Activated T-helper 1 cell treated with anti-CD3 and anti-CD28 coated beads, Interleukin-12 subunit alpha, Interleukin-12 subunit beta, Interleukin-2, Interleukin-4 antibody, amounts not matched to agents 30 ng/mL and 10 ng/mL and 1 ng/mL, durations not matched to agents 14 hours and 24 hours and 36 hours (primary cell): ENCODE measurements around the gene ARHGAP10. TPM values are rescaled to one million over a fixed set of nuclear protein-coding genes. Genes with fewer than 3 reads are reported as not detected.
"Not testable (repeated sequence)": the region's sequence is repeated elsewhere in the genome, so short reads cannot be mapped to it uniquely, and the experiment has no call there.

ENCODE experiments used
- DNase-seq: peaks from one replicate; pipeline ENCODE4 v3.0.0; 2021; ENCODE audit warnings: low spot score
- H3K27ac Mint-ChIP-seq: one replicate; pipeline ENCODE4 v1.8.0; 2021; ENCODE audit warnings: mild to moderate bottlenecking, mixed read lengths
- H3K27me3 Mint-ChIP-seq: one replicate; pipeline ENCODE4 v1.8.0; 2022; ENCODE audit warnings: mild to moderate bottlenecking, moderate library complexity, mixed read lengths; ENCODE audit not compliant: insufficient read depth
- H3K36me3 Mint-ChIP-seq: one replicate; pipeline ENCODE4 v1.8.0; 2021; ENCODE audit warnings: low read depth, mixed read lengths
- H3K4me1 Mint-ChIP-seq: one replicate; pipeline ENCODE4 v1.8.0; 2021; ENCODE audit warnings: low read depth, mixed read lengths
- H3K4me3 Mint-ChIP-seq: one replicate; pipeline ENCODE4 v1.8.0; 2021; ENCODE audit warnings: mild to moderate bottlenecking, moderate library complexity, mixed read lengths
- H3K9me3 Mint-ChIP-seq: one replicate; pipeline ENCODE4 v1.8.0; 2021; ENCODE audit warnings: mixed read lengths
- intact Hi-C: fragments of 100-400 bp; cut with micrococcal nuclease; formaldehyde crosslinking; loops from one replicate; pipeline ENCODE4 v1.15.1; 2024
- total RNA-seq: library from RNA; stranded (reverse); gene quantifications from 2 replicates; pipeline ENCODE4 v1.2.3, GENCODE V29; 2022

The ARHGAP10 gene
- total RNA-seq, 1 donor from 2014 or later, result 7.4 TPM

DNA sequence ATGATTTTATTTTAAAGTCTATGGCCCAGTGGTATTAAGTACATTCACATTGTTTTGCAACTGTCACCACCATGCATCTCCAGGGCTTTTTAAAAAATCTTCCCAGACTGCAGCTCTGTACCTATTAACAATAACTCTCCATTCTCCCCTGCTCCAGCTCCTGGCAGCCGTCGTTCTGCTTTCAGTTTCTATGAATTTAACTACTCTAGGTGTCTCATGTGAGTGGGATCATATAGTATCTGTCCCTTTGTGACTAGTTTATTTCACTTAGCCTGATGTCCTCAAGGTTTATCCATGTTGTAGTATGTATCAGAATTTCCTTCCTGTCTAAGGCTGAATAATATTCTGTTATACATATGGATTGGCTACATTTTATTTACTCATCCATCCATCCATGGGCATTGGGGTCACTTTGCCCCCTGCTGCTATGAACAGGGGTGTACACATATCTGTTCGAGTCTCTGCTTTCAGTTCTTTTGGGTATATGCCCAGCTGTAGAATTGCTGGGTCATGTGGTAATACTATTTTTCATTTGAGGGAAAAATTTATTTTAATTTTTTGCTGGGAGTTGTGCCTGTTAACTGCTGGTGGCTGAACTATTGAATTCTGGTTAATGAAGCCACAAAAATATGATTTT lies 131.3 kb downstream of the ARHGAP10 start:
- no peaks in the 10 kb centered on the region for H3K9me3 Mint-ChIP-seq
- no peak overlapping the region for H3K4me3 Mint-ChIP-seq
- intact Hi-C loops, result no loop called here
- no peaks in the 10 kb centered on the region for H3K27me3 Mint-ChIP-seq
- H3K4me1 Mint-ChIP-seq, result peaks cover 8% of the 10 kb centered on the region
- DNase-seq, result no peak
- peaks cover 3% of the 10 kb centered on the region for H3K36me3 Mint-ChIP-seq
- no peak overlapping the region for H3K27ac Mint-ChIP-seq

DNA sequence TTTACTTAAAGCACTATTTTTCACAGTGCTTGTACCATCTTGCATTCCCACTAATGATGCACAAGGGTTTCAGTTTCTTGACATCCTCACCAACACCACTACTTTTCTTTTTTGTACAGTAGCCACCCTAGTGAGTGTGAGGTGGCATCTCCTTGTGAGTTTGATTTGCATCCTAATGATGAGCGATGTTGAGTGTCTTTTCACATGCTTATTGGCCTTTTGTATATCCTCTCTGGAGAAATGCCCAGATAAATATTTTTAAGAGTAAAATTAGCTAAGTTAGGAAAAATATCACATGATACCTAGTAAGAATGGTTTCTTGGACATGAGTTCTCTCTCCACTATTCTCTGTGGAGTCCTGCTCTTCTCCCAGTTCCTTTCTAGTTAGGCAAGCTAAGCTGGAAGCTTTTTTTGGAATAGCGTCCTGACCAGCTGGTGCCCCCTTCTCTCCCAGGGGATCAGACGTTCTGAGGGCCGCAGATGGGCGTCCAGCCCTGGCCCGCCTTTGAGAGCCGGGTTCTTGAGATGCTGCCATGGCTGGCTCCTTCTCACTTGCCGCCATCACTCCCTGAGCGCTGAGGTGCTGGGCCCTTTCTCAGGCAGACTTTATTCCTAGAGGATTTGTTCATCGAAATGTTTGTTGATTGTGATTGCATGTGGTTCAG lies 132.1 kb downstream of the ARHGAP10 start:
- H3K36me3 Mint-ChIP-seq, result peaks cover 3% of the 10 kb centered on the region
- H3K4me1 Mint-ChIP-seq, result peaks cover 8% of the 10 kb centered on the region
- no peak overlapping the region for H3K4me3 Mint-ChIP-seq
- no peak for DNase-seq
- intact Hi-C loops, result no loop called here
- H3K27ac Mint-ChIP-seq, result no peak overlapping the region
- H3K9me3 Mint-ChIP-seq, result no peaks in the 10 kb centered on the region
- no peaks in the 10 kb centered on the region for H3K27me3 Mint-ChIP-seq

DNA sequence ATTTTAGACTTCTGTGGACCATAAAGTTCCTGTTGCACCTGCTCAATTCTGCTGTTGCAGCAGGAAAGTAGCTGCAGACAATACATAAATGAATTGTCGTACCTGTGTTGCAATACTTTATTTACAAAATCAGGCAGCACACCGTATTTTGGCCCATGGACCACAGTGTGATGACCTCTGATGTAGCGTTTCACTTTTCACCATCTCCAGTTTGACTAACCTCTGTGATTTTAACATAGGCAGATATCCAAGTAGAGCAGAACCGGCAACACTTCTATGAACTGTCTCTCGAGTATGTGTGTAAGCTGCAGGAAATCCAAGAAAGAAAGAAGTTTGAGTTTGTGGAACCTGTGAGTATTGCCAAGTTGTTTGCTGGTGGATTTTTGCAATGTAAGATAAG lies 132.7 kb downstream of the ARHGAP10 start:
- Mint-ChIP-seq H3K9me3 (no peaks in the 10 kb centered on the region), H3K27ac (no peak overlapping the region), H3K4me3 (no peak overlapping the region), H3K4me1 (peaks cover 8% of the 10 kb centered on the region), H3K36me3 (peaks cover 3% of the 10 kb centered on the region), H3K27me3 (no peaks in the 10 kb centered on the region)
- no peak for DNase-seq
- intact Hi-C loops, result loop anchor here (5.0 kb wide), 1 partner anchor 72 kb away; no protein-coding TSS in a partner anchor

DNA sequence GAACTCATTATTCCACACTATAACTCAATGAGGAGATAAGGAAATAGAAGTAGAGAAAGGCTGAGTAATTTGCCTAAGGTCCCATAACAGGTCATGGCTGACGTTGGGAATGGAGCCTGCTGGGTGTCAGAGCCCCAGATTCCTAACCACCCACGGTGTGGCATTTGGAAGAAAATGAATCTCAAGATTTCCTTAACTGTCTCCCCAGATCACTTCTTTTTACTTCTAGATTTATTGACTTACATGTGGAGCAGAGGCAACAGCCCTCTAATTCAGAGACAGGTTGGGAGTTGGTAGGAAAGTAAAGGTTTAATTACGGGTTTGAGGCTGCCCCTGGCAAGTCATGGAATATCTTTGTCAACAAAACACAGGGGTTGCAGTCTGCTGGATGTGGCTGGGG lies 134.0 kb downstream of the ARHGAP10 start:
- intact Hi-C loops, result loop anchor here (1.0 to 5.0 kb wide), 7 partner anchors 74 to 705 kb away; partner anchors contain the start of gene TMEM184C
- no peaks in the 10 kb centered on the region for H3K27me3 Mint-ChIP-seq
- H3K4me1 Mint-ChIP-seq, result peaks cover 8% of the 10 kb centered on the region
- no peaks in the 10 kb centered on the region for H3K9me3 Mint-ChIP-seq
- H3K27ac Mint-ChIP-seq, result no peak overlapping the region
- peaks cover 3% of the 10 kb centered on the region for H3K36me3 Mint-ChIP-seq
- DNase-seq, result no peak
- H3K4me3 Mint-ChIP-seq, result no peak overlapping the region

DNA sequence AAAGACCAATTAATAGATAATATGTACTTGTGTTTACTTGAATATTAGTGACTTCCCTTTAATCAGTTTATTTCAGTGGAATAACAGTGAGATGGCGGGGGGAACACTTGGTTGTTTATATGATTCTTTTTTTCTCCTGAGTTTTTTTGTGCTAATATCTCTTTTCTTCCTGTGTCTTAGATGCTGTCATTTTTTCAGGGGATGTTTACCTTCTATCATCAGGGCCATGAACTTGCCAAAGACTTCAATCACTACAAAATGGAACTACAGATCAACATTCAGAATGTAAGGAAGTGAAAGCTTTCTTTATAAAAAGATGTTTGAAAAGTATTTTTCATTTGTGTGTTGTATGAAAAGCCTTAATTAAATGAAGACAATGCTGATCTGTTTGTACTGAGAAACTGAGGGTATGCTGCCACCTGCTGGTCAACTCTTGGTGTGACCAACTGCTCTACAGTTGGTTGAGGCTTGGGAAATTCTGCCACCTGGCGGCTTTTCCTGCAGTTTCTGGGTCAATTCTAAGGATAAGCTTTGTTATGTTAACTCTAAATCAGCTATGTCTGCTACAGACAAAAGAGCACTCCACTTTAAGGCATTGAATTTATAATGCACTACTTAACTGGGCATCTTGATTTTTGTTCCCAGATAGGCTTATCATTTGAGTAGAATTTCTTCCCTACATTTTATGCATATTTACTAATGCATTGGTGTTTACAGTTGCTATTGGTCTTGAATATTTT lies 134.8 kb downstream of the ARHGAP10 start:
- peak; percentile 79 for DNase-seq

DNA sequence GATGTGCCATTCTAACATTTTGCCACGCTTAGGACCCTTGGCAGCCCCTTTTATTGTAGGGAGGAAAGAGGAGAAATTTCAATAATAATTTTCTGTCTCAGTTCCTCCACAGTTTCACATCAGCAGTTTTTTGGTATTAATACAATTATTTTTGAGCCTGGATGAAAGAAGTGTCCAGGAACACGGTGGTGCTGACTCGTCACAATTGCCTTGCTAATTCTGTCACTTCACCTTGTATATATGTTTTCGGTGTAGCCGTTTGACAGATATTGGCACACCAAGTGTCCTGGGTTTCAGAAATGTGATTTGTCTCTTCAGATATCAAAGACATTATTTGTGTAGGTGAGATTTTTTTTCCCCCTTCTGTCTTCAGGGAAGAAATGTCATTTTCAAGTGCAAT lies 142.2 kb downstream of the ARHGAP10 start:
- intact Hi-C loops, result no loop called here
- Mint-ChIP-seq H3K4me1 (no peaks in the 10 kb centered on the region), H3K9me3 (no peaks in the 10 kb centered on the region), H3K4me3 (no peak overlapping the region), H3K27ac (no peak overlapping the region), H3K36me3 (peaks cover 2% of the 10 kb centered on the region), H3K27me3 (no peaks in the 10 kb centered on the region)
- DNase-seq, result no peak

More for the DNA sequence above, 134.8 kb downstream of the ARHGAP10 start:
- intact Hi-C loops, result loop anchor here (1.0 to 5.0 kb wide), 8 partner anchors 74 to 706 kb away; partner anchors contain the start of genes PRMT9 and TMEM184C
- H3K9me3 Mint-ChIP-seq, result no peaks in the 10 kb centered on the region
- no peak overlapping the region for H3K27ac Mint-ChIP-seq
- no peak overlapping the region for H3K4me3 Mint-ChIP-seq
- H3K27me3 Mint-ChIP-seq, result no peaks in the 10 kb centered on the region
- peaks cover 3% of the 10 kb centered on the region for H3K36me3 Mint-ChIP-seq
- peaks cover 8% of the 10 kb centered on the region for H3K4me1 Mint-ChIP-seq

DNA sequence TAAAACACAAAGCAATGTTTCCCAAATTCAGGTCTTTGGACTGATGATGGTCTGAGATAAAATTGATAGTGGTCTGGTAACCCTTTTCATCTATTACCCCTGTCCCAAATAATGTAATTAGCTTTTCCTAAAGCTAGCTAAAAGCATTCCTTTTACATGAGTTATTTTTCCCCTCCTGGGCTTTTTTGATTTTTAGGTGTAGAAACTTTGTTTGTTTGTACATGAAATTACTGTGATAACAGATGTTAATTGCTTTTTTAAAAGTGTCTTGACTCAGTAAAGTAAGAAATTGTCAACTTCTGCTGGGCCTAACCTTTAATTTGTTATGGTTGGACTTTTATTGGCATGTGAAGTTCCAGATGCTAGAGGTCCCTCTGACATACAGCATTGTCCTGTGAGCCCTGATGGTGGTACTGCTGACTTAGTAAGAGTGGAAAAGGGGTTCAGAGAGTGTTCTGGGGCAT lies 145.5 kb downstream of the ARHGAP10 start:
- H3K27me3 Mint-ChIP-seq, result peaks cover 1% of the 10 kb centered on the region
- H3K4me1 Mint-ChIP-seq, result no peaks in the 10 kb centered on the region
- DNase-seq, result no peak
- H3K4me3 Mint-ChIP-seq, result no peak overlapping the region
- intact Hi-C loops, result no loop called here
- H3K36me3 Mint-ChIP-seq, result peaks cover 4% of the 10 kb centered on the region
- no peak overlapping the region for H3K27ac Mint-ChIP-seq
- no peaks in the 10 kb centered on the region for H3K9me3 Mint-ChIP-seq

DNA sequence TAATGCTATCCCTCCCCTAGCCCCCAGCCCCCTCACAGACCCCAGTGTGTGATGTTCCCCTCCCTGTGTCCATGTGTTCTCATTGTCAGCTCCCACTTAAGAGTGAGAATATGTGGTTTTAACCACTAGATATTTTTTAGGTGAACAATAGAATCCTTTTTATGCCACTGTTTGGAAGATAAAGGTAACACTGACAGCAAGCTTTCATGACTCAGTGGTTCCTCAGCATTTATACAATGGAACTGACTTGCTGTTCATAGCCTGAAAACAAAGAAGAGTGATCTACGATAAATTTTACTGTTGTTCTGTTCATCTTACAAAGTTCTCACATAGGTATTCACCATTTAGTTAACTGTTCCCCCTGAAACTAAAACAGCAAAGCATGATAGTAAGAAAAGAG lies 147.8 kb downstream of the ARHGAP10 start:
- peaks cover 7% of the 10 kb centered on the region for H3K36me3 Mint-ChIP-seq
- no peaks in the 10 kb centered on the region for H3K4me1 Mint-ChIP-seq
- DNase-seq, result no peak
- H3K4me3 Mint-ChIP-seq, result no peak overlapping the region
- intact Hi-C loops, result no loop called here
- H3K27ac Mint-ChIP-seq, result no peak overlapping the region
- H3K27me3 Mint-ChIP-seq, result peaks cover 1% of the 10 kb centered on the region
- H3K9me3 Mint-ChIP-seq, result peaks cover 2% of the 10 kb centered on the region

DNA sequence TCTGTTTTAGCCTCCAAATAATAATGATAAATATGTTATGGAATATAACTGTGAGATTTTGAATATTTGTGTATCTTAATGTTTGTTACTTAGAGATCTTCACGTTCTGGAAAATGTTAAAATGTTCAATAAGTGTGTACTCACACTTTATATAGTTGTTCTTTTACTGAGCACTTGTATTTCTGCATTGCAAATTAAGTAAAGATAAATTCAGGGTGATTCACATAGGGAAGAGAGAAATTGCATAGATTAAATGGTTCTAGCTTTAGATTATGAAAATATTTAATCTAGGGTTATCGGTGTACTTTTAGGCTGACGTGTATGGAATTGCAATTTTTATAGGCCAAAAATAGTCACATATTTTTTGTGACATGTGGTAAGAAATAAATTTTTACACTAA lies 148.6 kb downstream of the ARHGAP10 start:
- Mint-ChIP-seq H3K4me1 (no peaks in the 10 kb centered on the region), H3K9me3 (peaks cover 7% of the 10 kb centered on the region), H3K27ac (no peak overlapping the region), H3K4me3 (no peak overlapping the region), H3K27me3 (peaks cover 1% of the 10 kb centered on the region), H3K36me3 (peaks cover 12% of the 10 kb centered on the region)
- intact Hi-C loops, result no loop called here
- no peak for DNase-seq

DNA sequence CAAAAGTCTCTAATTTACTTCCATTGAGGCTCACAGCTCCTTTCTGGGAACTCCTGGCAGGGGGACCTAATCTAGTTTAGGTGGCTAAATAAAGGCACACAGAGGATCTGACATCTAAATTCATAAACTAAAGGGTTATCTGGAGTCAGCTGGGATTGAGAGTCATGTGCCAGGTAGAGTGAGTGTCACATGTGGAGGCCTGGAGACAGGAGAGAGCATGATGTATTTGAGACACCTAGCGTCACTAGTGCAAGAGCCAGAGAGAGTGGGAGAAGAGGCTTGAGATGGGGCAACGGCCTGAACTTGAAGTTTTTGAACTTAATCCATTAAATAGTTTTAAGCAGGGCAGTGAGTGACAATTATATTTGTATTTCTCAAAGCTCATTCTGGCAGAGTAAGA lies 152.6 kb downstream of the ARHGAP10 start:
- DNase-seq, result no peak
- H3K4me1 Mint-ChIP-seq, result no peaks in the 10 kb centered on the region
- peaks cover 5% of the 10 kb centered on the region for H3K27me3 Mint-ChIP-seq
- peaks cover 7% of the 10 kb centered on the region for H3K9me3 Mint-ChIP-seq
- peaks cover 12% of the 10 kb centered on the region for H3K36me3 Mint-ChIP-seq
- intact Hi-C loops, result no loop called here
- no peak overlapping the region for H3K4me3 Mint-ChIP-seq
- H3K27ac Mint-ChIP-seq, result no peak overlapping the region

DNA sequence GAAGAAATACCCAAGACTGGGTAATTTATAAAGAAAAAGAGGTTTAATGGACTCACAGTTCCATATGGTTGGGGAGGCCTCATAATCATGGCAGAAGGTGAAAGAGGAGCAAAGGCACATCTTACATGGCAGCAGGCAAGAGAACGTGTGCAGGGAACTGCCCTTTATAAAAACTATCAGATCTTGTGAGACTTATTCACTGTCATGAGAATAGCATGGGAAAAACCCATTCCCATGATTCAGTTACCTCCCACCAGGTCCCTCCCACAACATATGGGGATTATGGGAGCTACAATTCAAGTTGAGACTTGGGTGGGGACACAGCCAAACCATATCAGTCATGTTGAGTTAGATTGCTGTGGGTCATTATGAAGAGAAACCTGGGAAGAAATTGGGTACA lies 153.3 kb downstream of the ARHGAP10 start:
- DNase-seq, H3K27ac Mint-ChIP-seq, H3K27me3 Mint-ChIP-seq, intact Hi-C loops, H3K9me3 Mint-ChIP-seq, H3K4me1 Mint-ChIP-seq, H3K4me3 Mint-ChIP-seq: not testable (repeated sequence)
- peaks cover 14% of the 10 kb centered on the region for H3K36me3 Mint-ChIP-seq

DNA sequence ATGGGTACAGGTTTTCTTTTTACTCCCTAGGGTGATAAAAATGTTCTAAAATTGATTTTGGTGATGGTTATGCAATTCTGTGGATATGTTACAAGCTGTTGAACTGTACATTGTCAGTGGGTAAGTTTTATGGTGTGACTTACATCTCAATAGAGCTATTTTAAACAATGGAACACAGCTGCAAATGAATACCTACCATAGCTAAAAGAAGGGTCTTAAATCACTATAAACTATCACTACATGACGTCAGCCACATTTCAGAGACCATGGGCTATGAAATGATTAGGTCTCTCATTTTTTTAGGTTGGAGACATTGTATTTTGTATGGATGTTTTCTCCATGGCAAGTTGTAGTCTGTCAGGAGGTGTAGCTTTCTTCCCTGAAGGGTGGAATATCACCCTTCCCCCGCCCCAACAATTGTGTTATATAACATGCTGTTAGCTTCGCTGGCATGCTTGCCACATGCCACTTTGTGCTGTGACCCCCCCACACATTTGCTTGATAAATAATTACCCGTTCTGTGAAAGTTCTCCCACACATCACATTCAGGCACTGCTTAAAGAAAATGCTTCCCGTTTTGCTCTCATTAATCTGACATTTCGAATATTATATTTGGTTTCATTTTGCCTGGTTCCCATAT lies 159.7 kb downstream of the ARHGAP10 start:
- intact Hi-C loops, result no loop called here
- Mint-ChIP-seq H3K4me1 (no peaks in the 10 kb centered on the region), H3K27me3 (peaks cover 3% of the 10 kb centered on the region), H3K9me3 (peaks cover 11% of the 10 kb centered on the region), H3K36me3 (peaks cover 10% of the 10 kb centered on the region), H3K27ac (no peak overlapping the region), H3K4me3 (no peak overlapping the region)
- no peak for DNase-seq
